Activated B cell treated with CpG ODN at 0.5 μM for 24 hours (primary cell): ENCODE data around the gene WNT5B. TPM values are rescaled to one million over a fixed set of nuclear protein-coding genes. Genes with fewer than 3 reads are reported as not detected.

Experiments
- ATAC-seq: fragments of 200-7000 bp; cut with Tn5 transposase; one replicate; pipeline ENCODE4 v1.10.0; 2021; ENCODE audit warnings: low read depth, mild to moderate bottlenecking, moderate library complexity
- CTCF ChIA-PET: fragments of 350-600 bp; sonication (Branson Sonifier 250); formaldehyde crosslinking; loops from one replicate; lab custom pipeline; 2021; ENCODE audit warnings: antibody characterized with exemption; lab: Charles Lee
- POLR2A ChIA-PET: fragments of 350-600 bp; sonication (Branson Sonifier 250); formaldehyde crosslinking; loops from one replicate; lab custom pipeline; 2021; ENCODE audit warnings: antibody characterized with exemption; lab: Charles Lee
- DNase-seq: peaks from one replicate; pipeline ENCODE4 v3.0.0; 2022
- H3K27ac Mint-ChIP-seq: one replicate; pipeline ENCODE4 v1.8.0; 2020; ENCODE audit warnings: mixed read lengths
- H3K27me3 Mint-ChIP-seq: one replicate; pipeline ENCODE4 v1.8.0; 2021; ENCODE audit warnings: mixed read lengths
- H3K36me3 Mint-ChIP-seq: one replicate; pipeline ENCODE4 v1.8.0; 2021; ENCODE audit warnings: low read depth, mixed read lengths
- H3K4me1 Mint-ChIP-seq: one replicate; pipeline ENCODE4 v1.8.0; 2021; ENCODE audit warnings: mixed read lengths
- H3K4me3 Mint-ChIP-seq: one replicate; pipeline ENCODE4 v1.8.0; 2020; ENCODE audit warnings: mild to moderate bottlenecking, mixed read lengths
- H3K9me3 Mint-ChIP-seq: one replicate; pipeline ENCODE4 v1.8.0; 2020; ENCODE audit warnings: mixed read lengths
- intact Hi-C: fragments of 100-400 bp; cut with micrococcal nuclease; formaldehyde crosslinking; loops from one replicate; pipeline ENCODE4 v1.15.1; 2024
- total RNA-seq: library from RNA; stranded (reverse); gene quantifications from 2 replicates; pipeline ENCODE4 v1.2.3, GENCODE V29; 2022
- TF ChIP-seq, protein P1 (sequence below): fragments of 200-600 bp; IDR thresholded peaks from one replicate; pipeline ENCODE4 v1.8.0; 2022; ENCODE audit warnings: antibody characterized with exemption, mild to moderate bottlenecking

The WNT5B gene
- total RNA-seq, 1 donor from 2014 or later: 1.0 TPM

DNA sequence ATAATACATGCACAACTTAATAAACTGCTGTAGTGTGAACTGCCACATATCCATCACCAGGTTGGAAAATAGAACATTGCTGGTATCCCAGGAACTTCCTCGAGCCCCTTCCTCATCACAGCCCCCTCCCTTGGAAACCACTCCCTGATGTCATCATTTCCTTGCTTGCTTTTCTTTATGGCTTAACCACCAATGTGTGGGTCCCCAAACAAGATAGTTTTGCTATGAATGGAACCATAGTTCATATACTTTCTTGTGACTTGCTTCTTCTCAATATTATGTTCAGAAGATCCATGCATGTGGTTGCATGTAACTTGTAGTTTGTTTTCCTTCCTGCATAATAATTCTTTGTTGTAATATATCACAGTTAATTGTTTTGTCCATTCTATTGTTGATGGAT is 8.9 kb upstream of the WNT5B start:
- DNase-seq (no peak), ATAC-seq (no peak)
- intact Hi-C loops: no loop called here
- H3K27ac Mint-ChIP-seq: no peak overlapping the region
- H3K9me3 Mint-ChIP-seq: no peaks in the 10 kb centered on the region
- ChIA-PET CTCF (no interaction called here), POLR2A (interaction anchor here (1.0 kb wide), 1 partner anchor 14 kb away, joined by 5 read pairs; no protein-coding TSS in a partner anchor)
- peaks cover 5% of the 10 kb centered on the region for H3K27me3 Mint-ChIP-seq
- no peaks in the 10 kb centered on the region for H3K36me3 Mint-ChIP-seq
- H3K4me3 Mint-ChIP-seq: no peak overlapping the region
- TF ChIP-seq, protein P1, sequence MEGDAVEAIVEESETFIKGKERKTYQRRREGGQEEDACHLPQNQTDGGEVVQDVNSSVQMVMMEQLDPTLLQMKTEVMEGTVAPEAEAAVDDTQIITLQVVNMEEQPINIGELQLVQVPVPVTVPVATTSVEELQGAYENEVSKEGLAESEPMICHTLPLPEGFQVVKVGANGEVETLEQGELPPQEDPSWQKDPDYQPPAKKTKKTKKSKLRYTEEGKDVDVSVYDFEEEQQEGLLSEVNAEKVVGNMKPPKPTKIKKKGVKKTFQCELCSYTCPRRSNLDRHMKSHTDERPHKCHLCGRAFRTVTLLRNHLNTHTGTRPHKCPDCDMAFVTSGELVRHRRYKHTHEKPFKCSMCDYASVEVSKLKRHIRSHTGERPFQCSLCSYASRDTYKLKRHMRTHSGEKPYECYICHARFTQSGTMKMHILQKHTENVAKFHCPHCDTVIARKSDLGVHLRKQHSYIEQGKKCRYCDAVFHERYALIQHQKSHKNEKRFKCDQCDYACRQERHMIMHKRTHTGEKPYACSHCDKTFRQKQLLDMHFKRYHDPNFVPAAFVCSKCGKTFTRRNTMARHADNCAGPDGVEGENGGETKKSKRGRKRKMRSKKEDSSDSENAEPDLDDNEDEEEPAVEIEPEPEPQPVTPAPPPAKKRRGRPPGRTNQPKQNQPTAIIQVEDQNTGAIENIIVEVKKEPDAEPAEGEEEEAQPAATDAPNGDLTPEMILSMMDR: no peak
- peaks cover 34% of the 10 kb centered on the region for H3K4me1 Mint-ChIP-seq

DNA sequence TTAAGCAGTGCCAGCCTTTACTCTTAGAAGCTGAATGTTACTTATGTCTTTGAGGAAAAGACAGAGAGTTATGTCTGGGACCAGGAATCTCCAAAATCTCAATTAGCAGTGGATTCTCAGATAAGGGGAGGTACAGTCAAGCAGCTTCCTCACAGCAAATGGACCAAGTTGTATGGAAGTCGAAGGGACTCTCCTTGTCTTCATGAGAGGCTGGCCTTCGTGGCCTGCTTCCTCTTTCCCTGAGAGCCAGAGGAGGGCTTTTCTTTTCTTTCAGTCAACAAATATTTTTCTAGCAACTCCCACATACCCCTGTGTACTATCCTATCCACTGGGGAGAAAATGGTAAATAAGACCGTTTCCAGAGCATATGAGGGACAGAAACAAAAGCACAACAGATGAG is 6.6 kb upstream of the WNT5B start:
- peaks cover 20% of the 10 kb centered on the region for H3K4me1 Mint-ChIP-seq
- H3K9me3 Mint-ChIP-seq: no peaks in the 10 kb centered on the region
- H3K4me3 Mint-ChIP-seq: no peak overlapping the region
- ATAC-seq (no peak), DNase-seq (no peak)
- ChIA-PET CTCF (interaction anchor here (0.6 kb wide), 1 partner anchor 11 kb away, joined by 3 read pairs; no protein-coding TSS in a partner anchor), POLR2A (no interaction called here)
- intact Hi-C loops: no loop called here
- H3K36me3 Mint-ChIP-seq: no peaks in the 10 kb centered on the region
- H3K27me3 Mint-ChIP-seq: peaks cover 5% of the 10 kb centered on the region
- TF ChIP-seq, protein P1: no peak
- H3K27ac Mint-ChIP-seq: no peak overlapping the region

DNA sequence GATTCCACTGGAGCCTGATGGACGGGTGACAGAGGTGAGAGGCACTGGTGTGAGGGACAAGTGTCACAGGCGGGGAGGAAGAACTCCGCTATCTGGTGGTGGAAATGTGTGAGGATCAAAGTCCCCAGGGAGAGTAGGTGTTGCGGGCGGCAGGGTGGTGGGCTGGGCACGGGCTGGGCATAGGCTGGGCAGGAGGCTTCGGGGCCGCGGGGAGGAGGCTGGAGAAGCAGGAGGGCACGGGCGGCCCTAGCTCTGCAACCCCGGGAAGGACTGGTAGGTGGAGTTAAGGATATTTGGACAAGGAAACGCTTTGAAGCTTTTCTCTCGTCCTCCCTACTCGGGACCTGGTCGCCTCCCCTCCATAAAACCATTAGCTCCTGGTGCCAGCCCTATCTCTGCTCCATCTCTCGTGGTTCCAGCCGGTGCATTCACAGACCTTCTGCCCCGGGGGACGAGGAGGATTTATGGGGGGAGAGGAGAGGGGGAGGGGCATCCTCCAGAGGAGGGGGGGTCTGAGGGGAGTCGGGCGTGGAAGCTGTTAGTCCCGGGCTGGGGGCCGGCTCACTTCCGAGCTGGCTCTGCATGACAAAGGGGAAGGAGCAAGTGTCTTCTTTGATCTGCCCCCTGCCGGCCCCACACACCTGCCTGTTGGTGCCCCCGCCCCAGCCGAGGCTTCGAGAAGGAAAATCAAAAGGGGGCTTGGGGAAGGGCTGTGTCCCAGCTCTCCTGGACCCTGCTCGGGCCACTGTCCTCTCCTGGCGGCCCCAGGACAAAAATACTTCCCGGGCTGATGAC is 504 bp downstream of the WNT5B start:
- intact Hi-C loops: loop anchor here (1.0 kb wide), 2 partner anchors 11 to 511 kb away; no protein-coding TSS in a partner anchor
- Mint-ChIP-seq H3K36me3 (no peaks in the 10 kb centered on the region), H3K4me3 (peak overlapping the region; percentile 76), H3K27me3 (peaks cover 30% of the 10 kb centered on the region), H3K9me3 (no peaks in the 10 kb centered on the region), H3K27ac (no peak overlapping the region), H3K4me1 (peaks cover 24% of the 10 kb centered on the region)
- CTCF ChIA-PET: interaction anchor here (0.7 to 2.5 kb wide), 7 partner anchors 14 to 512 kb away, joined by 3 to 24 read pairs (median 3); no protein-coding TSS in a partner anchor
- POLR2A ChIA-PET: interaction anchor here (0.6 to 1.1 kb wide), 2 partner anchors 9 to 11 kb away, joined by 3 to 4 read pairs; no protein-coding TSS in a partner anchor
- TF ChIP-seq, protein P1: no peak
- ATAC-seq (peak; percentile 65), DNase-seq (peak; percentile 32)

- DNase-seq: peak; percentile 37
- Mint-ChIP-seq H3K27me3 (peaks cover 33% of the 10 kb centered on the region), H3K4me3 (peak overlapping the region; percentile 76), H3K27ac (no peak overlapping the region), H3K9me3 (no peaks in the 10 kb centered on the region), H3K4me1 (peaks cover 24% of the 10 kb centered on the region), H3K36me3 (no peaks in the 10 kb centered on the region)
- POLR2A ChIA-PET: interaction anchor here (0.5 to 1.1 kb wide), 3 partner anchors 10 to 1257 kb away, joined by 3 to 4 read pairs (median 3); no protein-coding TSS in a partner anchor
- ATAC-seq: peak; percentile 69
- CTCF ChIA-PET: interaction anchor here (0.8 to 2.5 kb wide), 5 partner anchors 13 to 512 kb away, joined by 3 to 24 read pairs (median 3); no protein-coding TSS in a partner anchor
- intact Hi-C loops: loop anchor here (1.0 kb wide), 1 partner anchor 12 kb away; no protein-coding TSS in a partner anchor
- TF ChIP-seq, protein P1: no peak
Observed at GRCh38 chr12:1630133-1630826, 1.2 kb downstream of the WNT5B start.
